ENCODE results near the gene VPS13C. TPM values are rescaled to one million over a fixed set of nuclear protein-coding genes. Genes with fewer than 3 reads are reported as not detected.
"Not testable (repeated sequence)": the region's sequence is repeated elsewhere in the genome, so short reads cannot be mapped to it uniquely, and the experiment has no call there.

Gene VPS13C
- total and polyA plus RNA-seq, 2 donors (not counting 3 experiments of a cell fraction or from before 2014, with no cell fraction given) = 10.8 to 60.3 TPM

DNA sequence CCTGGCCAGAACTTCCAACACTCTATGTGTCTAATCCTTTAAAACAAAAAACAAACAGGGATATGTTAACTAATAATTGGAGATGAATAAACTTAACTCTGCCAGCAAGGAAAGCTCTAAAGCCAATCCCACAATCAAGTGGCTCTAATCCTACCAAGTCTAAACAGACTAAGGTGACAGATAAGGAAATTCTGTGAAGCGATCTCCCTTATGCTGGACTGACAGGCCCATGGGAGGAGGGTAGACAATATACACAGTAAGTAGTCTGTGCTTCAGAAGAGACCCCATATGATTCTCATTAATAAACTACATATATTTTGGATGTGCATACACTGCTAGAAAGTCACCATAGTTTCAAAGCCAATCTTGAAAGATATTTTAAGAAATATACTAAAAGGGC is 10.1 kb downstream of the VPS13C start:
- Histone ChIP-seq H3K36me3 (ENCODE audit: control insufficient read depth in 2 of 2, extremely low read depth in 1 of 2, insufficient read depth in 2 of 2, low read length in 2 of 2) (no peaks in the 10 kb centered on the region), H3K4me1 (ENCODE audit: control insufficient read depth, extremely low read depth, insufficient read depth, low read length) (peaks cover 2% of the 10 kb centered on the region), H3K9me3 (replicated peaks; ENCODE audit: control insufficient read depth, insufficient read depth, low read length) (no peaks in the 10 kb centered on the region), H3K79me2 (ENCODE audit: control insufficient read depth, insufficient read depth, low read length) (peaks cover 50% of the 10 kb centered on the region), H3K27me3 (ENCODE audit: control insufficient read depth in 2 of 2, insufficient read depth in 2 of 2, low read length in 2 of 2) (no peaks in the 10 kb centered on the region), H2AFZ (ENCODE audit: low read depth, low read length) (no peak overlapping the region), H3K4me2 (ENCODE audit: insufficient read depth, low read length) (no peak overlapping the region), H3K9me1 (replicated peaks; ENCODE audit: control insufficient read depth, extremely low read depth, insufficient read depth, low read length) (no peaks in the 10 kb centered on the region), H3K27ac (ENCODE audit: insufficient read depth, low read depth, low read length) (no peak overlapping the region), H4K20me1 (replicated peaks; ENCODE audit: control insufficient read depth, extremely low read depth, insufficient read depth, low read length) (no peaks in the 10 kb centered on the region), H3K9ac (replicated peaks; ENCODE audit: extremely low read depth, insufficient read depth, low read length) (no peak overlapping the region), H3K4me3 (replicated peaks in 1 of 3; ENCODE audit: insufficient read depth in 1 of 3, low read depth in 1 of 3, low read length in 3 of 3) (no peak overlapping the region)
- FAIRE-seq (no peak), DNase-seq (ENCODE audit: low read depth, low spot score) (no peak)
- intact Hi-C loops (cut with micrococcal nuclease) (no loop called here), dilution Hi-C loops (cut with MboI; ENCODE audit: extremely low pct_ligation_motif_present, low sequenced_read_pairs) (no loop called here)
- CTCF ChIA-PET = no interaction called here
- TF ChIP-seq FOS (IDR thresholded peaks at IDR 0.05; ENCODE audit: borderline replicate concordance, insufficient read depth, low read length) (no peak), MAX (IDR thresholded peaks at IDR 0.05; ENCODE audit: insufficient read depth, insufficient read length) (no peak), CTCF (IDR thresholded peaks at IDR 0.05; ENCODE audit: extremely low read depth in 1 of 2, insufficient read depth in 1 of 2, low read depth in 1 of 2, low read length in 2 of 2) (no peak), POLR2AphosphoS5 (IDR thresholded peaks at IDR 0.05; ENCODE audit: insufficient read depth, low read depth, low read length) (no peak), JUN (IDR thresholded peaks at IDR 0.05; ENCODE audit: borderline replicate concordance, insufficient read depth, insufficient read length, low read depth) (no peak), POLR2A (IDR thresholded peaks at IDR 0.05; ENCODE audit: low read depth, low read length) (no peak), MYC (IDR thresholded peaks at IDR 0.05; ENCODE audit: low read depth, low read length) (no peak)
- BruUV-seq (replicated peaks) = no TSS peak
- POLR2A ChIA-PET = no interaction called here

DNA sequence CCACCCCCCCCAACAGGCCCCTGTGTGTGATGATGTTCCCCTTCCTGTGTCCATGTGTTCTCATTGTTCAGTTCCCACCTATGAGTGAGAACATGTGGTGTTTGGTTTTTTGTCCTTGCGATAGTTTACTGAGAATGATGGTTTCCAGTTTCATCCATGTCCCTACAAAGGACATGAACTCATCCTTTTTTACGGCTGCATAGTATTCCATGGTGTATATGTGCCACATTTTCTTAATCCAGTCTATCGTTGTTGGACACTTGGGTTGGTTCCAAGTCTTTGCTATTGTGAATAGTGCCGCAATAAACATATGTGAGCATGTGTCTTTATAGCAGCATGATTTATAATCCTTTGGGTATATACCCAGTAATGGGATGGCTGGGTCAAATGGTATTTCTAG is 12.0 kb downstream of the VPS13C start:
- dilution Hi-C loops (cut with MboI; ENCODE audit: extremely low pct_ligation_motif_present, low sequenced_read_pairs); CTCF ChIA-PET; intact Hi-C loops (cut with micrococcal nuclease): not testable (repeated sequence)

More for the DNA sequence above, 12.0 kb downstream of the VPS13C start:
- H3K9me3 ChIP-seq (replicated peaks; ENCODE audit: control insufficient read depth, insufficient read depth, low read length); H3K4me2 ChIP-seq (ENCODE audit: insufficient read depth, low read length); H4K20me1 ChIP-seq (replicated peaks; ENCODE audit: control insufficient read depth, extremely low read depth, insufficient read depth, low read length); POLR2A ChIA-PET; H3K9me1 ChIP-seq (replicated peaks; ENCODE audit: control insufficient read depth, extremely low read depth, insufficient read depth, low read length); DNase-seq (ENCODE audit: low read depth, low spot score); H3K27me3 ChIP-seq (ENCODE audit: control insufficient read depth in 2 of 2, insufficient read depth in 2 of 2, low read length in 2 of 2); H3K27ac ChIP-seq (ENCODE audit: insufficient read depth, low read depth, low read length); FAIRE-seq; H3K36me3 ChIP-seq (ENCODE audit: control insufficient read depth in 2 of 2, extremely low read depth in 1 of 2, insufficient read depth in 2 of 2, low read length in 2 of 2); H3K9ac ChIP-seq (replicated peaks; ENCODE audit: extremely low read depth, insufficient read depth, low read length); H2AFZ ChIP-seq (ENCODE audit: low read depth, low read length); H3K4me1 ChIP-seq (ENCODE audit: control insufficient read depth, extremely low read depth, insufficient read depth, low read length); BruUV-seq (replicated peaks); H3K4me3 ChIP-seq (replicated peaks in 1 of 3; ENCODE audit: insufficient read depth in 1 of 3, low read depth in 1 of 3, low read length in 3 of 3): not testable (repeated sequence)
- peaks cover 39% of the 10 kb centered on the region for H3K79me2 ChIP-seq (ENCODE audit: control insufficient read depth, insufficient read depth, low read length)

Measured in endothelial cell of umbilical vein (primary cell).